Medulla oblongata (tissue), 1 donor: ENCODE results near the gene TMEM225B.
"Not testable (repeated sequence)": the region's sequence is repeated elsewhere in the genome, so short reads cannot be mapped to it uniquely, and the experiment has no call there.

Experiments used
- DNase-seq: peaks from one replicate; pipeline ENCODE4 v3.0.0-alpha.2; 2015; ENCODE audit errors: extremely low spot score

The TMEM225B gene

GRCh38 chr7:99654626-99655025, 56.6 kb downstream of the TMEM225B start:
- not testable (repeated sequence) for DNase-seq

- DNase-seq, result not testable (repeated sequence)
Observed at GRCh38 chr7:99657879-99658278, 59.8 kb downstream of the TMEM225B start.
